Esophagus mucosa (tissue), 1 donor: ENCODE results near the gene COL15A1. TPM values are rescaled to one million over a fixed set of nuclear protein-coding genes. Genes with fewer than 3 reads are reported as not detected.

Source experiments
- ATAC-seq: fragments of 200-7000 bp; cut with Tn5 transposase; one replicate; pipeline ENCODE4 v1.9.1; 2020
- total RNA-seq: library from RNA; stranded (reverse); gene quantifications from one replicate; pipeline ENCODE4 v1.2.4, GENCODE V29; 2023
- donor health status: DM: yes; HTN: yes; CAD: no.

COL15A1 gene
- total RNA-seq, 1 donor from 2014 or later = 7.5 TPM

DNA sequence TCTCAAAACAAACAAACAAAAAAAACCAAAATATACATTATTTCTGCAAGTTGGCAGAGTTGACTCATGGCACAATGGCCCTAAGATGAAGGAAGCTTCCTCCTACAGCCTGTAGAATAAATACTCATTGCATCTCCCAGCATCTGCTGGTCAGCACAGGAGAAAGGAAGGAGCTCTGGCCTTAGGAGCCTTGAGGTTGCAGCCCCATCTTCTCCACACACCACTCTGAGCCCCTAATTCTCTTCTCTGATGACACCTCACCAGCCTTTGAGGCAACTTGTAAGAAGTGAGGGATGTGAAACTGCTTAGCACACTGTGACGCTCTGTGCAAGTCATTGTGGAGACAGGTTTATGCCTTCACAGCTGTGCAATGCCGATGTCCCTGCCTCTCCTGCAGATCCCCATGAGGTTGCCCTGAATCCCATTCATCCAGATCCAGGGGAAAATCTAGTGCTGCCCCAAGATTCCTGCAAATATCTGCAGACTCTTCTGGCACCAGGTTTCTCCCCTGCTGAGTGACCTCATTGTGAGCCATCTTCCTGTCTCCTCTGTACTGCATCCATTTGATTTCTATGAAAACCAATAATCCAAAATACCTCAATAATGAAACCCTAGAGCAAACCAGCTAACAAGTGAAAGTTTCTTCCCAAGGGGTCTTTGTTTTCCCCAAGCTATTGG, 95.9 kb downstream of the COL15A1 start:
- ATAC-seq = no peak

DNA sequence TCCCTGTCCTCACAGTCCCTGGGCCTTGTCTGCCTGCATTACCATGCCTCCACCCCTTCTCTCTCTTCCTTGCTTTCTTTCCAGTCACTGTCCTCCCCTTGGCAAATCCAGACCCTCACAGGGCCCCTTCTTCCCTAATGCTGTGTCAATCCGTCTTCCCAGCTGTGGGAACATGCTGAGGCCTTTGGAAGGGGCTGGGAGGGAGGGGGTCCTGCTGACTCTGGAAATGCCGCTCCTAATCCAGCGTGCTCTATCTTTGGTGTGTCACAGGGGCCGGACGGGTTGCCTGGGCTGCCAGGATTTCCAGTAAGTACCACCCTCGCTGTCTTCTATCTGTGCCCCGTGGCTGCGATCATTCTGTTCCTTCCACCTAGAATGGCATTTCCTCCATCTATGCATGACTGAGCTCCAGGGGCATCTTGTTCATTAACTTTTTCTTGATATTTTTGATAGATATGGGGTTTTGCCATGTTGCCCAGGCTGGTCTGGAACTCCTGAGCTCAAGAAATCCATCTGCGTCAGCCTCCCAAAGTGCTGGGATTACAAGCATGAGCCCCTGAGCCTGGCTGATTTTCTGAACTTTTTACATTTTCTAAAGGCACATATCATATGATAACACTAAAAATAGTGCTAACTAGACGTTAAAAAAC, 96.7 kb downstream of the COL15A1 start:
- no peak for ATAC-seq

DNA sequence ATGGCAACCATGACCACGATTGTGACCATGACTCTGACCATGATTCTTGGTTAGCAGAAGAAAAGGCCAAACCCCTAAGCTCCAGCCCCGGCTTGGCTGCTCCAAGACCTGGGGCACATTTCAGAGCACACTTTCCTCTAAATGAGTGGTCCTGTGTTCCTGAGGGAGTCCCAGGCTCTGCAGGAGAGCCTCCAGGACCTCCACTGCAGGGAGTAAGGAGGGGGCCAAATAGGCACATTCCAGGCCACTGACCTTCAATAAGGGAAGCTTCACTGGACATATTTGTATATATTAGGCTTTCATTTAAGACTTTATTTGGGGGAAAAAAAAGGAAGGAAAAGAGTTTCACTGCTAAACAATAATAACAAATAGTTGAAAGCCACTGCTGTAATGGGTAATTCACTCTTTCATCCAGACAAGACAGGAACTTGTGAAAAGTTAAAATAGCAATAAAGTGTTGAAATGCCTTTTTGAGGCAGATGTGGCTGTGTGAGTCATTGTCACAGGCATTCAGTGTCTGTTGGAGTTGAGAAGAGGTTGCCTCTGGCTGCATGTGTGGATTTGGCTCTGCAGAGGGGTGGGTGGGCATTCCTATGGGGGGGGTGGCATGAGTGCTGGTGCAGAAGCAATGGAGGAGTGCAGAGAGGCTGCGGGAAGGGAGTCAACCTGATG, 97.3 kb downstream of the COL15A1 start:
- ATAC-seq = no peak

- ATAC-seq = no peak
These were observed 97.9 kb downstream of the COL15A1 start for GRCh38 chr9:99041618-99042017.

GRCh38 chr9:99042620-99043019, 98.9 kb downstream of the COL15A1 start:
- no peak for ATAC-seq

- no peak for ATAC-seq
These were observed 101.1 kb downstream of the COL15A1 start for GRCh38 chr9:99044827-99045226.

GRCh38 chr9:99046068-99046467, 102.4 kb downstream of the COL15A1 start:
- ATAC-seq = no peak

DNA sequence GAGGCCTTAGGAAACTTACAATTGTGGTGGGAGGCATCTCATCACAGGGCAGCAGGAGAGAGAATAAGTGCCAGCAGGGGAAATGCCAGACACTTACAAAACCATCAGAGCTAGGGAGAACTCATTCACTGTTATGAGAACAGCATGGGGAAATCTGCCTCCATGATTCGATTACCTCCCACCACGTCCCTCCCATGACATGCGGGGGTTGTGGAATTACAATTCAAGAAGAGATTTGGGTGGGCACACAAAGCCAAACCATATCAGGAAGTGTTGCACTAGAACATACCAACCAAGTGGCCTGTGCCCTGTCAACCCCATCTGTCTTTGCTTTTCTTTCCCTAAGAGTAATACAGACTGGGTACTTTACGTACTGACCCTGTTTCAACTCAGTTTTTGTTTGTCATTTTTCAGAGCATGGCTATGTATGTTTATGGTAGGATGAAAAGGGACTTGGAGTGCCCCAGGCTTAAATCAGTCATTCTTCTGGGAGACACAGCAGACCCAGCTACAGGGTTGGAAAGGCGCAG, 102.9 kb downstream of the COL15A1 start:
- no peak for ATAC-seq

DNA sequence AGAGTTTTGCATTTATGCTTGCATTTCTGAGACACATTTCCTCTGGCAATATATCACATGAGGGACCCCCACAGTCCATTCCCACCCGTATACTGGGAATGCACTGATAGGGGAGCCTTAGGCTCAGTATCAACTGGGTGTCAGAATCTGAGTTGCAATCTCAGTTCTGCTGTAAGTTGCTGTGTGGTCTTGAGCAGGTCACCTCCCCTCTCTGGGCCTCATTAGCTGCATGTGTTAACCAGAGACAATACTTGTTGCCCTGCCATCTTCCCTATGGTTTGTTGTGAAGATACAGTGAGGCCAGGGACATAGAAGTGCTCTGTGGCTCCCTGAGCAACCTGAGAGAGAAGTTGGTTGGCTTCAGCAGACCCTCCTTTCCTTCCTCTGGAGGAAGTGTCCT, 105.5 kb downstream of the COL15A1 start:
- no peak for ATAC-seq

GRCh38 chr9:99049641-99050040, 105.9 kb downstream of the COL15A1 start:
- no peak for ATAC-seq

GRCh38 chr9:99050292-99050911, 106.7 kb downstream of the COL15A1 start:
- no peak for ATAC-seq

DNA sequence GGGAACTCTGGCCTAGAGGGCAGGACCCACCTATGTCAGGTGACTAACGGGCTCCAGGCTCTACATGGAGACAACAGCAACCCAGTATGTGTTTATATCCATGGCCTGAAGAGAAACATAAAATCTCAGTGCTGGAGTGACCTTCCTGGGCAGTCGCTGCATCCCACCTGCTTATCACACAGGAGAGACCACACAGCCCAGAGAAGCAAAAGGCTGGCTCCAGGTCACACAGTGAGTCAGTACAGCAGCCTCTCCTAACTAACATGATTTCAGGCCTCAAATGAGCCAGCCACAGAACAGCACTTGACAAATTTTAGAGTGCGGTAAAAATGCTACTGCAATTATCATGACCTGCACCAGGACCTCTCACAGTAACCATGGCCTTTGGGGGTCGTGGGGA, 107.2 kb downstream of the COL15A1 start:
- ATAC-seq = no peak

- no peak for ATAC-seq
These were observed 107.7 kb downstream of the COL15A1 start for GRCh38 chr9:99051406-99051805.

DNA sequence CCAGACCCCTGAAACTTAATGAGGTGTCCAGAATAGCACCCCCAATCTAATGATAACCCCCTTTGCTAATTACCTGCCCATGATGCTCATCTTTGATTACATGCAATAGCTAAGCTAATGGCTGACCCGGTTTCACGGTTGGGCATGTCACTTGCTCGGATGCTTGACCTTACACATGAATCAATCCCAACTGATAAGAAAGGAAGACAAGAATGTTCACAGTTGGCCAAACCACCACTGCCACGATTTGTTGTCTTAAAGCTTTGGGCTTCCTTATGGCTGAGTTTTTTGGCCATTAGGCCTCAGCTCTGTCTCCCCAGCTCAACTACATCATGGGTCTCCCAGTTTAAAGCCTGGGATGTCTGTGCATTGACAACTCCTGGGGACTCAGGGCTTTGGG, 108.1 kb downstream of the COL15A1 start:
- ATAC-seq = no peak

GRCh38 chr9:99052815-99053715, 109.4 kb downstream of the COL15A1 start:
- ATAC-seq = no peak

DNA sequence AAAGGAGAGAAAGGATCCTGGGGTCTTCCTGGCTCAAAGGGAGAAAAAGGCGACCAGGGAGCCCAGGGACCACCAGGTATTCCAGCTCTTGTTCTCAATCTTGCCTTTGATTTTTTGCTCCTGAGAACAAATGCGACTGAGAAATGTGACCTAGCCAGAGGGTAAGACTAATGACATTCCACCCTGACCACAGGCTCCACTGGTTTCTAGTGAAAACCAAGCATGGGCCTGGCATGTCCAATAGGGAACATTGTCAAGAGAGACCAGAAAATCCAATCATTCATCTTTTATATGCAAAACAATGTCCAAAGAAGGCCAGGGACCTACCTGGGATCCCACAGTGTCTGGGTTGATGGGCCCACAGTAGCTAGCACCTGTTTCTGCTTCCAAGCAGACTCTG, 110.9 kb downstream of the COL15A1 start:
- ATAC-seq = no peak

DNA sequence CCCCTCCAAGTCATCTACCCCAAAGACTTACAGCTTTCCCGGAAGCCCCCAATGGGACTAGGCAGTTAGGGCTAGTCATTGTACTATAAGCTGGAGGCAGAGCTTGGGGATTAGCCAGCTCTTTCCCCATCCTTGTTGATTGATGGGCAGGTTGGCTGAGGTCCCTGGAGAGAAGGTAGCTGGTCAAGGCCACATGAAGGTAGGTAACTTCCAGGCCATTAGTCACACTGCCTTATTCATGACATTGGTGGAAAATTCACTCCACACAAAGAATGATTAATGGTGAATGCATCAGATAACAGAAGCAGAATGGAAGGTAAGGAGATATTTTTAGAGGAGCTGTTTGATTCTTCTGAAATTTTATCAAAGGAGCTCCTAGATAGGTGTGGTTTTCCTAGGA, 111.7 kb downstream of the COL15A1 start:
- no peak for ATAC-seq

- no peak for ATAC-seq
These were observed 112.5 kb downstream of the COL15A1 start for GRCh38 chr9:99056186-99056585.

DNA sequence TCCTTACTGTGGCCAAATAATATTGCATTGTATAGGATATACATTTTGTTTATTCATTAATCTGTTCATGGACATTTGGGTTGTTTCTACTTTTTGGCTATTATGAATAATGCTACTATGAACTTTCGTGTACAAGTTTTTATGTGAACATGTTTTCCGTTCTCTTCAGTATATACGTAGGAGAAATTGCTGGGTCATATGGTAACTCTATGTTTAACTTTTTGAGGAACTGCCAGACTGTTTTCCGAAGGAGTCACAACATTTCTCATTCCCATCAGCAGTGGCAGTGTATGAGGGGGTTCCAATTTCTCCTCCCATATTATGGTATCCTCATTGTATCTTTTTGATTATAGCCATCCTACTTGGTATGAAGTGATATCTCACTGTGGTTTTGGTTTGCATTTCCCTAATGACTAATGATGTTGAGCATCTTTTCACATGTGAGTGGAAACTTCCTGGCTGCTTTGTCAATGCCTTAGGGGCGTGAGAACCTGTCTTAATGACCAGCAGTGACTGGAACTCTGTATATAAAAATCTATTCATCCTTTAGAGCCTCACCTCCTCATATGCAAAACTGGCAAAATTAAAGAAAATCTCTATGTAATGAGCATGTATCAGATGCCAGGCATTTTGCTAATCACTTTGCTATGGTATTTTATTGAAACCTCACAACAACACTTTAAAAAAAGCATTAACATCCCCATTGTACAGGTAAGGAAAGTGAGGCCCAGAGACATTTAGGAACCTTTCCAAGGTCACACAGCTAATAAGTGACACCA, 113.4 kb downstream of the COL15A1 start:
- no peak for ATAC-seq

DNA sequence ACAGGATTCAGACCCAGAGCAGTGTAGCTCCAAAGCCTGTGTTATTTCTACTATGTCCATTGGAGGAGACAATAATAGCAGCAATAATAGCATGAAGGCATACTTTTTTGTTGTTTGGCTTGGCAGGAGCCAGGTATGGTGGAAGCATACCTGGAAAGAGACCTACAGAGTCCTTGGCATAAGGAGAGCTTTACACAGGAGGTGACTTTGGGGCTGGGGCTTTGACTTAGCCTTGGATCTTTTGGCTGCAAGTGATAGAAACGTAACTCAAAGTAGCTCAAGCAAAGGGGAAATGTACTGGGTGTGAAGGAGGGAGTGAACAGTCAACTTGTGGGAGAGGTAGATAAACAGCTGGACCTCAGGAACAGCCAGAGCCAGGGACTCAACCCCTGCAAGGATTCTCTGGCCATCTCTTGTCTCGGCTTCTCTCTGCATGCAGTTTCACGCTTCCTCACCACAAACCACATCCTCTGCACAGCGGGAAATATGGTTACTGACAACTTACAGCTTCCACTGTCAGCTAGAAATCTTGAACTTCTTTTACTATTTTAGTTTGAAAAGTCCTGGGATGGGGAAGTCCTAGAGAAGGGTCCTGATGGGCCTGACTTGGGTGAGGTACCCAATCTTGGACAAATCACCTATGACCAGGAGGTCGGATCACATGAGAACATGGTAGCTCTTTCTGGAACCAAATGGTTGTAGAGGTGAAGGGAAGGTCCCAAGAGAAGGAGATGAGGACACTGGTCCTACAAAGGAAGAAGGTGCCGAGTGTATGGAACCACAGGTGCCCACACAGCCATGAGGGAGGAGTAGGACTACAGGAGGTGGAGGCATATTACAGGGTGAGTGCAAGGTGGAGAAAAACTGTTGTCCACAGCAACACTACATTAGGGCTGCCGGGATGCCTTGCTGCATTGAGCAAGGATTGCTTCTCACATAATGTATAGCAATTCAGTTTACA, 114.2 kb downstream of the COL15A1 start:
- ATAC-seq = peak; percentile 38
